Endodermal cell (in vitro differentiated cells): ENCODE results near the gene INKA1. TPM values are rescaled to one million over a fixed set of nuclear protein-coding genes. Genes with fewer than 3 reads are reported as not detected.
A peak's percentile ranks its signal among the peaks of the same experiment; 100 is the strongest.

Experiments used
- DNase-seq: peaks from one replicate; pipeline ENCODE4 v3.0.0-alpha.2; 2017
- H3K27ac ChIP-seq: 2 replicates; pipeline ENCODE4 v1.5.1; 2013; ENCODE audit warnings: mild to moderate bottlenecking, low read depth, low read length, moderate library complexity
- H3K27me3 ChIP-seq: 2 replicates; pipeline ENCODE4 v1.6.1; 2013; ENCODE audit warnings: mild to moderate bottlenecking, low read length, moderate library complexity; ENCODE audit not compliant: insufficient read depth, control insufficient read depth, poor library complexity, severe bottlenecking
- H3K36me3 ChIP-seq: 2 replicates; pipeline ENCODE4 v1.7.0; 2013; ENCODE audit warnings: mild to moderate bottlenecking, low read length, moderate library complexity; ENCODE audit not compliant: control insufficient read depth, insufficient read depth
- H3K4me1 ChIP-seq: one replicate; pipeline ENCODE4 v1.7.0; 2013; ENCODE audit warnings: low read length; ENCODE audit not compliant: control insufficient read depth, insufficient read depth
- H3K4me3 ChIP-seq: 2 replicates; pipeline ENCODE4 v1.5.1; 2013; ENCODE audit warnings: mild to moderate bottlenecking, low read length, moderate library complexity
- H3K9ac ChIP-seq: 2 replicates; pipeline ENCODE4 v1.6.1; 2013; ENCODE audit warnings: mild to moderate bottlenecking, low read length, moderate library complexity; ENCODE audit not compliant: poor library complexity, severe bottlenecking; ENCODE audit errors: extremely low read depth
- H3K9me3 ChIP-seq: 2 replicates; pipeline ENCODE4 v1.6.1; 2013; ENCODE audit warnings: mild to moderate bottlenecking, low read length, moderate library complexity; ENCODE audit not compliant: control insufficient read depth
- H3K27ac Mint-ChIP-seq: 2 replicates; pipeline ENCODE4 v1.8.0; 2020; ENCODE audit warnings: mixed read lengths
- H3K27me3 Mint-ChIP-seq: 2 replicates; pipeline ENCODE4 v1.8.0; 2021; ENCODE audit warnings: mild to moderate bottlenecking, mixed read lengths; ENCODE audit not compliant: insufficient read depth
- H3K36me3 Mint-ChIP-seq: 2 replicates; pipeline ENCODE4 v1.8.0; 2020; ENCODE audit warnings: low read depth, mixed read lengths
- H3K4me1 Mint-ChIP-seq: 2 replicates; pipeline ENCODE4 v1.8.0; 2020; ENCODE audit warnings: mixed read lengths
- H3K4me3 Mint-ChIP-seq: 2 replicates; pipeline ENCODE4 v1.8.0; 2020; ENCODE audit warnings: mild to moderate bottlenecking, moderate library complexity, mixed read lengths
- H3K9me3 Mint-ChIP-seq: 2 replicates; pipeline ENCODE4 v1.8.0; 2020; ENCODE audit warnings: mild to moderate bottlenecking, mixed read lengths
- WGBS, 2 experiments: methylation state at CpG; one replicate each; pipeline versions ENCODE4 v1.1.5 to v1.1.7; 2013; ENCODE audit warnings: missing lambda C conversion rate in 2 of 2, mixed read lengths in 1 of 2; ENCODE audit not compliant: insufficient coverage in 1 of 2, insufficient read length in 1 of 2; 5-methylcytosine and 5-hydroxymethylcytosine counted together
- total RNA-seq, 2 donors: library from RNA; stranded (reverse); fragmentation: NEBNext Ultra II Directional in 1 of 2; extraction: Animal tissue kit (Norgen Biotek cat#: 25700) in 1 of 2; gene quantifications; 2 replicates in 1 of 2; 3 replicates in 1 of 2; pipeline ENCODE4 v1.2.1, GENCODE V29; 2021
- TF ChIP-seq, protein P1 (sequence below): fragments of 200-600 bp; sonication (generic); conservative IDR thresholded peaks from 2 replicates; pipeline ENCODE4 v1.5.0; 2021; ENCODE audit warnings: antibody characterized with exemption, mild to moderate bottlenecking

INKA1 gene
- total RNA-seq, 2 donors from 2014 or later: not detected

DNA sequence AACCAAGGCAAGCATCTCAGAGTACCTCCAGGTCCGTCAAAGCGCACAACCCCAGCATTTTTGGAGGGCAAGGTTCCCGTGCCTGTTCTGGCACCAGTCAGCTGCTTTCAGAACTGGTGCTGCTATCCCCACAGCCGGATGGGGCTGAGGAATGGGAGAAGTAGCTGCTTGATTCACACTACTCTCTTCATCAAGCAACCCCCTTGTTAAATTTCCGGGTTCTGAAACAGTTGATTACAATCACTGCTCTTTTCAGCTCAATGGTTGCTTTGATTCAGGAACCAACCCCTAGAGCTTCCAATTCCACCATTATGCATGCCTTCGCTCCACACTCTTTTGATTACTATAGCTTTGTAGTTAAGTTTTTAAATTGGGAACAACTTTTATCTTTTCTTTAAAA is 23.0 kb downstream of the INKA1 start:
- Histone ChIP-seq H3K36me3 (peaks cover 7% of the 10 kb centered on the region), H3K9ac (no peak overlapping the region), H3K27me3 (no peaks in the 10 kb centered on the region), H3K4me1 (no peaks in the 10 kb centered on the region), H3K27ac (no peak overlapping the region), H3K9me3 (no peaks in the 10 kb centered on the region), H3K4me3 (no peak overlapping the region)
- Mint-ChIP-seq H3K4me3 (no peak overlapping the region), H3K36me3 (peaks cover 19% of the 10 kb centered on the region), H3K27me3 (no peaks in the 10 kb centered on the region), H3K4me1 (no peaks in the 10 kb centered on the region), H3K27ac (no peak overlapping the region), H3K9me3 (no peaks in the 10 kb centered on the region)
- WGBS, 2 experiments: 80 to 88% methylated on average over 5 to 6 of the region's 6 CpGs
- TF ChIP-seq, protein P1, sequence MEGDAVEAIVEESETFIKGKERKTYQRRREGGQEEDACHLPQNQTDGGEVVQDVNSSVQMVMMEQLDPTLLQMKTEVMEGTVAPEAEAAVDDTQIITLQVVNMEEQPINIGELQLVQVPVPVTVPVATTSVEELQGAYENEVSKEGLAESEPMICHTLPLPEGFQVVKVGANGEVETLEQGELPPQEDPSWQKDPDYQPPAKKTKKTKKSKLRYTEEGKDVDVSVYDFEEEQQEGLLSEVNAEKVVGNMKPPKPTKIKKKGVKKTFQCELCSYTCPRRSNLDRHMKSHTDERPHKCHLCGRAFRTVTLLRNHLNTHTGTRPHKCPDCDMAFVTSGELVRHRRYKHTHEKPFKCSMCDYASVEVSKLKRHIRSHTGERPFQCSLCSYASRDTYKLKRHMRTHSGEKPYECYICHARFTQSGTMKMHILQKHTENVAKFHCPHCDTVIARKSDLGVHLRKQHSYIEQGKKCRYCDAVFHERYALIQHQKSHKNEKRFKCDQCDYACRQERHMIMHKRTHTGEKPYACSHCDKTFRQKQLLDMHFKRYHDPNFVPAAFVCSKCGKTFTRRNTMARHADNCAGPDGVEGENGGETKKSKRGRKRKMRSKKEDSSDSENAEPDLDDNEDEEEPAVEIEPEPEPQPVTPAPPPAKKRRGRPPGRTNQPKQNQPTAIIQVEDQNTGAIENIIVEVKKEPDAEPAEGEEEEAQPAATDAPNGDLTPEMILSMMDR: no peak
- no peak for DNase-seq

DNA sequence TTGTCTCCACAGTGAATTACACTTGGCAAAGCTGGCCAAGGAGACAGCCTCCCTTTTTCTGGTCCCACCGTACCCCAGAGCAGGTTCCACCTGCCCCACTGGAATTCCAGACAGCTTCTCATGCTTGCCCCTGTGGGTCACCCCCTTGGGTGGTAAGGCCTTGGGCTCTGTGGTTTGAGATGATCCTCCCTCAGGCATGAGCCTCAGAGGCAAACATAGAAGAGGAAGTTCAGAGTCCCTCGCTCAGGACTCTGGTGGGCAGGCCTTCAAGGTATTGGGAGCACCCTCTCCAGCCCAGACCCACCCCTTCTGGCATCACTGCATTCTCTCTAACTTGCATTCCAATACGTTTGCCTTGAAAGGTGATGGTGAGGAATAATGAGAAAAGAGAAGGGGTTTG is 28.3 kb downstream of the INKA1 start:
- TF ChIP-seq, protein P1: no peak
- H3K9me3 ChIP-seq: no peaks in the 10 kb centered on the region
- no peak overlapping the region for H3K4me3 Mint-ChIP-seq
- 76 to 92% methylated on average over 2 to 3 of the region's 3 CpGs for WGBS, 2 experiments
- no peaks in the 10 kb centered on the region for H3K9me3 Mint-ChIP-seq
- peaks cover 34% of the 10 kb centered on the region for H3K36me3 ChIP-seq
- no peaks in the 10 kb centered on the region for H3K27me3 Mint-ChIP-seq
- H3K9ac ChIP-seq: no peak overlapping the region
- H3K4me3 ChIP-seq: no peak overlapping the region
- no peak overlapping the region for H3K27ac ChIP-seq
- no peak overlapping the region for H3K27ac Mint-ChIP-seq
- no peaks in the 10 kb centered on the region for H3K27me3 ChIP-seq
- no peaks in the 10 kb centered on the region for H3K4me1 Mint-ChIP-seq
- H3K4me1 ChIP-seq: no peaks in the 10 kb centered on the region
- H3K36me3 Mint-ChIP-seq: peaks cover 39% of the 10 kb centered on the region
- DNase-seq: no peak

DNA sequence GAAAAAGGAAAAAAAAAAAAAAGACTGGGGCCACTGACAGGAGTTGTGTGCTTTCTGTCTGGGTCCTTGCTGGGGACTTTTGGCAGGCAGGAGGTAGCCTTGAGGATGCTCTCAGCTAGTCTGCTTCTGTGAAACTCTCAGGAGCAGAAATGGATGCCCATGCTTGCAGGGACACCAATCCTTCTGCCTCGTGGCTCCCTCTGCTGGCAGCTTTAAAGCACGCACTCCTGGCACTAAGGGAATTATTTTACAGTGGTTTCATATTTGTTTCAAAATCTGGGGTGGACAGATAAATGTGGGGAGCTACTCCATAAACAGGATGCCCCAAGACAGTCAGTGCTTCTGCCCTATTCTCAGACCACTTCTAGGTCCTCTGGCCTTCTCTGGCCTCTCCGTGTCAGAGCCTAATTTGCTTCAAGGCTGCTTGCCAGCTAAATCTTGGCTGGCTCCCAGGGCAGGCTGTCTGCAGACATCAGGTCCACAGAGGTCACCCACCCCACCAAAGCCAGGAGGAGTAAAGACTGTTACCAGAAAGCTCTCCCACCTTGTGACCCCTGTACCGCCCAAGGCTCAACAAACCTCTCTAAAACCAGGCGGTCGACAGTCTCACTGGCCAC is 36.2 kb downstream of the INKA1 start:
- Mint-ChIP-seq H3K27ac (no peak overlapping the region), H3K9me3 (no peaks in the 10 kb centered on the region), H3K27me3 (no peaks in the 10 kb centered on the region), H3K4me1 (peaks cover 2% of the 10 kb centered on the region), H3K36me3 (peaks cover 37% of the 10 kb centered on the region), H3K4me3 (no peak overlapping the region)
- peaks cover 48% of the 10 kb centered on the region for H3K36me3 ChIP-seq
- no peaks in the 10 kb centered on the region for H3K9me3 ChIP-seq
- no peaks in the 10 kb centered on the region for H3K27me3 ChIP-seq
- no peaks in the 10 kb centered on the region for H3K4me1 ChIP-seq
- DNase-seq: peak; percentile 86
- no peak overlapping the region for H3K9ac ChIP-seq
- WGBS, 2 experiments: 58 to 64% methylated on average over 6 of the region's 6 CpGs
- H3K4me3 ChIP-seq: no peak overlapping the region
- TF ChIP-seq, protein P1: peak; percentile 91
- H3K27ac ChIP-seq: no peak overlapping the region
